Ovary (tissue), 9 donors: ENCODE measurements around the gene POLL. TPM values are rescaled to one million over a fixed set of nuclear protein-coding genes. Genes with fewer than 3 reads are reported as not detected.

ENCODE experiments used
- DNase-seq, 5 donors: peaks; one replicate each; pipeline ENCODE4 v3.0.0-alpha.2; 2019 to 2020
- H3K27ac ChIP-seq, 2 donors: fragments of 200-600 bp; one replicate each; pipeline versions ENCODE4 v1.5.1 to v1.8.0; 2019 to 2022
- H3K27me3 ChIP-seq: fragments of 200-600 bp; one replicate; pipeline ENCODE4 v1.8.0; 2022
- H3K36me3 ChIP-seq: fragments of 200-600 bp; sonication (generic); one replicate; pipeline ENCODE4 v1.5.1; 2019
- H3K4me1 ChIP-seq: one replicate; pipeline ENCODE4 v1.8.1; 2013; ENCODE audit warnings: mild to moderate bottlenecking, moderate library complexity; ENCODE audit not compliant: insufficient read depth
- H3K4me3 ChIP-seq: fragments of 200-600 bp; sonication (generic); one replicate; pipeline ENCODE4 v1.5.1; 2017
- H3K9me3 ChIP-seq, 2 donors: fragments of 200-600 bp in 1 of 2; sonication (generic) in 1 of 2; one replicate each; pipeline versions ENCODE4 v1.5.1 to v1.8.1; 2013 to 2019; ENCODE audit warnings: mild to moderate bottlenecking in 1 of 2, moderate library complexity in 1 of 2
- EP300 ChIP-seq: sonication (generic); formaldehyde crosslinking; IDR thresholded peaks from one replicate; pipeline ENCODE4 v1.6.1; 2017; ENCODE audit warnings: antibody characterized with exemption
- POLR2A ChIP-seq: fragments of 450-650 bp; IDR thresholded peaks from one replicate; pipeline ENCODE4 v1.6.1; 2017; ENCODE audit warnings: antibody characterized with exemption, mild to moderate bottlenecking, moderate library complexity
- WGBS, 3 donors: extraction: QIAGEN DNeasy Blood & Tissue Kit in 1 of 3; methylation state at CpG; one replicate each; pipeline versions ENCODE4 v1.1.5 to v1.1.7; 2013 to 2017; 5-methylcytosine and 5-hydroxymethylcytosine counted together
- intact Hi-C, 4 donors: fragments of 100-400 bp; cut with DNase I; formaldehyde crosslinking; loops; one replicate each; pipeline versions ENCODE4 v1.11.0 to v1.15.1; 2022 to 2023
- polyA plus RNA-seq, 2 donors: library from polyadenylated mRNA; stranded (reverse); fragments of 200-250 nt in 1 of 2; fragments of 350-450 nt in 1 of 2; fragmentation: Illumina TruSeq in 1 of 2; extraction: RNeasy Lipid Tissue Mini Kit (QIAGEN cat#74804) in 1 of 2; gene quantifications; one replicate each; pipeline ENCODE4 v1.2.3, GENCODE V29; 2013 to 2014
- total RNA-seq, 7 donors: library from RNA; depleted of rRNA in 2 of 7; stranded (reverse); fragments of >200 nt in 2 of 7; fragmentation: NEBNext Ultra II Directional in 3 of 7; extraction: Animal tissue kit (Norgen Biotek cat#: 25700) in 3 of 7; gene quantifications; one replicate each; pipeline versions ENCODE4 v1.1.0 to v1.2.4, GENCODE V29; 2016 to 2023
- TF ChIP-seq, protein P1 (sequence below), 3 donors: fragments of 450-650 bp in 2 of 3; fragments of 200-600 bp in 1 of 3; IDR thresholded peaks; one replicate each; pipeline versions ENCODE4 v1.5.1 to v1.8.0; 2016 to 2022; ENCODE audit warnings: antibody characterized with exemption in 3 of 3, mild to moderate bottlenecking in 1 of 3
- donor health status: DM: no; HTN: no; CAD: no; lungs with moderate emphysema.
- donor health status: DM: no; HTN: no; CAD: no.
- donor health status: Bipolar disorder and iron deficiency.
- donor health status: DM: yes; HTN: yes; CAD: no.
- donor health status: DM: no; HTN: no; CAD: no.
- donor health status: DM: yes; HTN: yes; CAD: no.

Gene POLL
- total and polyA plus RNA-seq, 9 donors = 17.3 to 33.8 (median 31.0) TPM

DNA sequence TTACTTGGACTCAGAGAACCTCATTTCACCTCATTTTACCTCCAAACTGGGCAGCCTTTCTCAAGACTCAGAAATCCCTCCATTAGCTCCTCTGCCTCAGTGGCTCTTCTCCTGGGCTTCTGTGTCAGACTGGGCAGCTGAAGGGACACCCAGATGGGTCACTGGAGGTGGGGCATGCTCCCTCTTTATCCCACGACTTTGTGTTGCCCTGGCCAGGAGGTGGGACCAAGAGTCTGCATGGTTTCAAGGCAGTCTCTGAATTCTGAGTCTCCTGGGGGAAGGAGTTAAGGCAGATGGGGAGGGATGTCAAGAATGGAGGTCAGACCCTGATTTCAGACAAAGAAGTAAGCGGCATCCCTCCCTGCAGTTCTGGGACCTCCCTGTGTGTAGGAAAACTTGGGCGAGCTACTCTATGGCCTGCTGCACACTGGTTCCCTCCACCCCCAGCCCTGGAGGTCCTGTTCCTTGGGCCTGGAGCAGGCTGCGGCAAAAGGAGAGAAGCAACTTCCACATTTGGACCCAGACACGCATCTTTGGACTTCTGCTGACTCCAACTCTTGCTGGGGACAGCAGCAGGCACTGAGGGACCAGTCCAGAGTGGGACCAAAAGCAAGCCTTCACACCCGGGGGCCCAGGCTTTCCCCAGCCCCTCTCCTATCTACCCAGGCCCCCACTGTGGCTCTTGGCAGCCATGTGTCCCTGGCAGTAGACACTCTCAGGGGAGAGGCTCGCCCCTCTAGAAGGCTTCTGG, 10.8 kb downstream of the POLL start:
- Histone ChIP-seq H3K27me3 (no peaks in the 10 kb centered on the region), H3K36me3 (no peaks in the 10 kb centered on the region), H3K27ac (no peak overlapping the region), H3K9me3 (no peaks in the 10 kb centered on the region), H3K4me3 (no peak overlapping the region), H3K4me1 (no peaks in the 10 kb centered on the region)
- intact Hi-C loops = no loop called here
- no peak for DNase-seq
- TF ChIP-seq, protein P1, sequence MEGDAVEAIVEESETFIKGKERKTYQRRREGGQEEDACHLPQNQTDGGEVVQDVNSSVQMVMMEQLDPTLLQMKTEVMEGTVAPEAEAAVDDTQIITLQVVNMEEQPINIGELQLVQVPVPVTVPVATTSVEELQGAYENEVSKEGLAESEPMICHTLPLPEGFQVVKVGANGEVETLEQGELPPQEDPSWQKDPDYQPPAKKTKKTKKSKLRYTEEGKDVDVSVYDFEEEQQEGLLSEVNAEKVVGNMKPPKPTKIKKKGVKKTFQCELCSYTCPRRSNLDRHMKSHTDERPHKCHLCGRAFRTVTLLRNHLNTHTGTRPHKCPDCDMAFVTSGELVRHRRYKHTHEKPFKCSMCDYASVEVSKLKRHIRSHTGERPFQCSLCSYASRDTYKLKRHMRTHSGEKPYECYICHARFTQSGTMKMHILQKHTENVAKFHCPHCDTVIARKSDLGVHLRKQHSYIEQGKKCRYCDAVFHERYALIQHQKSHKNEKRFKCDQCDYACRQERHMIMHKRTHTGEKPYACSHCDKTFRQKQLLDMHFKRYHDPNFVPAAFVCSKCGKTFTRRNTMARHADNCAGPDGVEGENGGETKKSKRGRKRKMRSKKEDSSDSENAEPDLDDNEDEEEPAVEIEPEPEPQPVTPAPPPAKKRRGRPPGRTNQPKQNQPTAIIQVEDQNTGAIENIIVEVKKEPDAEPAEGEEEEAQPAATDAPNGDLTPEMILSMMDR (IDR thresholded peaks at IDR 0.05) = no peak
- no peak for TF ChIP-seq EP300
- no peak for TF ChIP-seq POLR2A
- 88 to 93% (median 90%) methylated on average over 7 of the region's 7 CpGs for WGBS, 3 donors

DNA sequence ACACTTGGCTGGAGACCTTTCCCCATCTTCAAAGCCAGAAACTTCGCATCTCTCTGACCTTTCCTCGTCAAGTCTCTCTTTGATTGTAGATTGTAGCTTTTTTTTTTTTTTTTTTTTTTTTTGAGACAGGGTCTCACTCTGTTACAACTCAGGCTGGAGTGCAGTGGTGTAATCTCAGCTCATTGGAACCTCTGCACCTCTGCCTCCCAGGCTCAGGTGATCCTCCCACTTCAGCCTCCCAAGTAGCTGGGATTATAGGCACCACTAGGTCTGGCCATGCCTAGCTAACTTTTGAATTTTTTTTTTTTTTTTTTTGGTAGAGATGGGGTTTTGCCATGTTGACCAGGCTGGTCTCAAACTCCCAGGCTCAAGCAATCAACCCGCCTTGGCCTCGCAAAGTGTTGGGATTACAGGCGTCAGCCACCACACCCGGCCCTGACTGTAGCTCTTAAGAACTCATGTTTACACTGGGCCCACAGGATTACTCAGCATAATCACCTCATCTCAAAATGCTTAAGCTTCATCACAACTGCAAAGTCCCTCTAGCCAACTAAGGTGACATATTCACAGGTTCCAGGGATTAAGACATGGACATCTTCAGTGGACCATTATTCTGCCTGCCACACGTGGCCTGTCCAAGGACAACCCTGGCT, 11.7 kb downstream of the POLL start:
- Histone ChIP-seq H3K27ac (no peak overlapping the region), H3K9me3 (no peaks in the 10 kb centered on the region), H3K36me3 (no peaks in the 10 kb centered on the region), H3K4me3 (no peak overlapping the region), H3K4me1 (no peaks in the 10 kb centered on the region), H3K27me3 (no peaks in the 10 kb centered on the region)
- intact Hi-C loops = no loop called here
- no peak for DNase-seq
- TF ChIP-seq, protein P1 (IDR thresholded peaks at IDR 0.05) = no peak
- TF ChIP-seq POLR2A (no peak), EP300 (no peak)
- 85 to 95% (median 93%) methylated on average over 7 of the region's 7 CpGs for WGBS, 3 donors

DNA sequence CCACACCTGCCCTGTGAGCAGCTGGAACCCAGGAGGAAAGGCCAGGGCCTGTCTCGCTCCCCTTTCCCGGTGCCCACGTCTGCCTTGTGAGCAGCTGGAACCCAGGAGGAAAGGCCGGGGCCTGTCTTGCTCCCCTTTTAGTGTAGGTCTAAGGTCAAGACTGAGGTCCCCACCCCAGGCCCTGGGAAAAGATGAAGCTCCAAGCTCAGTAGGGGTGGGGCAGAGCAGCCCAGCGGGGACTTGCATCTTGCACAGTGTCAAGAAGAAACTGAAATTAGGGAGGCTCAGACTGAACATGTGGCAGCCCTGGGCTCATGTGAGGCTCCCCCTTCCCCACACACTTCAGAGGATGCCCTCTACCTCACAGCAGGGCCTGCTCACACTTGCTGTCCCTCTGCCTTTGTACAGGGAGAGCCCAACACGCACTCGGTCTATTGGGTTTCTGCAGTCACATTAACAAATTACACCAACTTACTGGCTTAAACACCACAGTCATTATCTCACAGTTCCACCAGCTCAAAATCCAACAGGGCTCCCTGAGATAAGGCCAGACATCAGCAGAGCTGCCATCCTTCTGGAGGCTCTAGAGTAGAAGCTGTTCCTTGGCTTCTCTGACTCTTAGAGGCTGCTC, 12.4 kb downstream of the POLL start:
- Histone ChIP-seq H3K9me3 (no peaks in the 10 kb centered on the region), H3K27me3 (no peaks in the 10 kb centered on the region), H3K27ac (no peak overlapping the region), H3K4me1 (no peaks in the 10 kb centered on the region), H3K36me3 (no peaks in the 10 kb centered on the region), H3K4me3 (no peak overlapping the region)
- intact Hi-C loops = no loop called here
- DNase-seq = no peak
- WGBS, 3 donors = 75 to 86% (median 82%) methylated on average over 7 of the region's 7 CpGs
- TF ChIP-seq POLR2A = no peak
- TF ChIP-seq, protein P1 (IDR thresholded peaks at IDR 0.05) = no peak
- TF ChIP-seq EP300 = no peak

DNA sequence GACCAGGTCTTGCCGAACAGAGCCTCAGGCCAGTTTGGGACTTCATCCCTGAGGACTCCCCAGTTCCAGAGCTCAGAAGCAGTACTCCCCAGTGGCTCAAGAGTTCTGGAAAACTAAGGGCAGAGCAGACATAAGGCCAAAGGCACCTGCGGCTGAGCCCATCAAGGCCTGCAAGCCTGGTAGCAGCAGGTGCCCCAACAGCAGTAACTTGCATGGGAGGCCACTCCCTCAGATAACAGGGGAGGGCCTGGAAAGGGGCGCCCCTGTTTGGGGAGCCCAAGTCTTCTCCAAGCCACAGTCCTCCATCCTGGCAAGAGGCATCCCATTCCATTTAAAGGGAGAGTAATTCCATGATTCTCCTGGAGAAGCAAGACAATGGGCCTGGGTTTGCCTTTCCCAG, 13.0 kb downstream of the POLL start:
- Histone ChIP-seq H3K27ac (no peak overlapping the region), H3K4me3 (no peak overlapping the region), H3K27me3 (no peaks in the 10 kb centered on the region), H3K9me3 (no peaks in the 10 kb centered on the region), H3K4me1 (peaks cover 1% of the 10 kb centered on the region), H3K36me3 (no peaks in the 10 kb centered on the region)
- TF ChIP-seq POLR2A (no peak), EP300 (no peak)
- TF ChIP-seq, protein P1 (IDR thresholded peaks at IDR 0.05) = no peak
- DNase-seq = no peak
- WGBS, 3 donors = 74 to 95% (median 82%) methylated on average over 2 to 3 of the region's 3 CpGs
- intact Hi-C loops = no loop called here
